ENCODE measurements around the gene GPR143.

The GPR143 gene

GRCh38 chrX:9746148-9746888 is 19.3 kb downstream of the GPR143 start:
- TF ChIP-seq POLR2A (IDR thresholded peaks at IDR 0.05; ENCODE audit: extremely low read depth, insufficient read length) = no peak
- TF ChIP-seq MYC (IDR thresholded peaks at IDR 0.05; ENCODE audit: low read depth, low read length) = no peak
- H3K4me3 ChIP-seq (ENCODE audit: low read depth, low read length) = no peak overlapping the region

GRCh38 chrX:9745417-9746115 is 20.1 kb downstream of the GPR143 start:
- TF ChIP-seq MAX (IDR thresholded peaks at IDR 0.05; ENCODE audit: low read depth, low read length) (no peak), MYC (IDR thresholded peaks at IDR 0.05; ENCODE audit: low read depth, low read length) (no peak), CTCF (IDR thresholded peaks at IDR 0.05; ENCODE audit: low read depth, low read length) (no peak), POLR2A (IDR thresholded peaks at IDR 0.05; ENCODE audit: extremely low read depth, insufficient read length) (no peak)
- DNase-seq (ENCODE audit: low read depth) = peak; percentile 30
- H3K4me3 ChIP-seq (ENCODE audit: low read depth, low read length) = no peak overlapping the region

More at GRCh38 chrX:9746148-9746888, 19.3 kb downstream of the GPR143 start:
- DNase-seq (ENCODE audit: low read depth) = peak; percentile 23

- H3K4me3 ChIP-seq (ENCODE audit: low read depth, low read length) = no peak overlapping the region
- no peak for DNase-seq (ENCODE audit: low read depth)
- TF ChIP-seq MYC (IDR thresholded peaks at IDR 0.05; ENCODE audit: low read depth, low read length) (no peak), CTCF (IDR thresholded peaks at IDR 0.05; ENCODE audit: low read depth, low read length) (no peak)
These were observed 26.5 kb downstream of the GPR143 start for GRCh38 chrX:9739130-9739529.

GRCh38 chrX:9738151-9738550 is 27.5 kb downstream of the GPR143 start:
- DNase-seq (ENCODE audit: low read depth) = no peak
- no peak overlapping the region for H3K4me3 ChIP-seq (ENCODE audit: low read depth, low read length)
- TF ChIP-seq CTCF (IDR thresholded peaks at IDR 0.05; ENCODE audit: low read depth, low read length) (no peak), MAX (IDR thresholded peaks at IDR 0.05; ENCODE audit: low read depth, low read length) (no peak), POLR2A (IDR thresholded peaks at IDR 0.05; ENCODE audit: extremely low read depth, insufficient read length) (no peak)

- H3K4me3 ChIP-seq (ENCODE audit: low read depth, low read length) = no peak overlapping the region
These were observed 28.3 kb downstream of the GPR143 start for GRCh38 chrX:9737363-9737762.

More at GRCh38 chrX:9737363-9737762, 28.3 kb downstream of the GPR143 start:
- TF ChIP-seq POLR2A (IDR thresholded peaks at IDR 0.05; ENCODE audit: extremely low read depth, insufficient read length) (no peak), MAX (IDR thresholded peaks at IDR 0.05; ENCODE audit: low read depth, low read length) (no peak), MYC (IDR thresholded peaks at IDR 0.05; ENCODE audit: low read depth, low read length) (no peak), CTCF (IDR thresholded peaks at IDR 0.05; ENCODE audit: low read depth, low read length) (no peak)
- no peak for DNase-seq (ENCODE audit: low read depth)

Data from NB4 (cell line).